ENCODE measurements around the gene TENM4.

DNA sequence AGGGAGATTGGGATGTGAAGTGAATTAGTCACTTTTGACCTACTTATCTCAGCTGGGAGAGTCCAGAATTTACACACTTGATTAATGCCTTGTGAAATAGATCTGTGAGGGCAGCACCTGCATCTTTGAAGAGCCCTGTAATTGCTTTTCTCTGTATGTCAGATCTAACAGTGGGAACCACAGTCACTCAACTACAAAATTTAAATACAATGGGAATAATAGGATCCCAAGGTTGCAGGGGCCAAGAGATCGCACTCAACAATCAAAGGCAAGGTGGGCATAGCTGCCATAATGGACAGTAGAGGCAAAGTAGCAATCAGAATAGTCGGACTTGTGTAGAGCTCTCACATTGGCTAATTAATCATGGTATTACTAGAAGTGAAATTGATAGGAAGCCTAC is 820.7 kb downstream of the TENM4 start:
- TF ChIP-seq ZNF101 (CRISPR knock-in tag; IDR thresholded peaks at IDR 0.05; ENCODE audit: borderline replicate concordance, low read depth) (no peak), ZNF256 (CRISPR knock-in tag; conservative IDR thresholded peaks at IDR 0.05) (no peak), ZNF44 (CRISPR knock-in tag; IDR thresholded peaks at IDR 0.05) (no peak), SIN3A (IDR thresholded peaks at IDR 0.05; ENCODE audit: borderline replicate concordance, low read depth, low read length) (no peak), NR2F1 (CRISPR knock-in tag; IDR thresholded peaks at IDR 0.05) (no peak), SRF (IDR thresholded peaks at IDR 0.05; ENCODE audit: low read depth, low read length) (no peak), CBX5 (CRISPR knock-in tag; IDR thresholded peaks at IDR 0.05; ENCODE audit: borderline replicate concordance) (no peak), ZBTB8A (CRISPR knock-in tag; IDR thresholded peaks at IDR 0.05; ENCODE audit: borderline replicate concordance, low read depth) (no peak)
- TF ChIP-seq, protein P1, sequence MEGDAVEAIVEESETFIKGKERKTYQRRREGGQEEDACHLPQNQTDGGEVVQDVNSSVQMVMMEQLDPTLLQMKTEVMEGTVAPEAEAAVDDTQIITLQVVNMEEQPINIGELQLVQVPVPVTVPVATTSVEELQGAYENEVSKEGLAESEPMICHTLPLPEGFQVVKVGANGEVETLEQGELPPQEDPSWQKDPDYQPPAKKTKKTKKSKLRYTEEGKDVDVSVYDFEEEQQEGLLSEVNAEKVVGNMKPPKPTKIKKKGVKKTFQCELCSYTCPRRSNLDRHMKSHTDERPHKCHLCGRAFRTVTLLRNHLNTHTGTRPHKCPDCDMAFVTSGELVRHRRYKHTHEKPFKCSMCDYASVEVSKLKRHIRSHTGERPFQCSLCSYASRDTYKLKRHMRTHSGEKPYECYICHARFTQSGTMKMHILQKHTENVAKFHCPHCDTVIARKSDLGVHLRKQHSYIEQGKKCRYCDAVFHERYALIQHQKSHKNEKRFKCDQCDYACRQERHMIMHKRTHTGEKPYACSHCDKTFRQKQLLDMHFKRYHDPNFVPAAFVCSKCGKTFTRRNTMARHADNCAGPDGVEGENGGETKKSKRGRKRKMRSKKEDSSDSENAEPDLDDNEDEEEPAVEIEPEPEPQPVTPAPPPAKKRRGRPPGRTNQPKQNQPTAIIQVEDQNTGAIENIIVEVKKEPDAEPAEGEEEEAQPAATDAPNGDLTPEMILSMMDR (CRISPR knock-in tag; IDR thresholded peaks at IDR 0.05) = no peak
- TF ChIP-seq, protein P2, sequence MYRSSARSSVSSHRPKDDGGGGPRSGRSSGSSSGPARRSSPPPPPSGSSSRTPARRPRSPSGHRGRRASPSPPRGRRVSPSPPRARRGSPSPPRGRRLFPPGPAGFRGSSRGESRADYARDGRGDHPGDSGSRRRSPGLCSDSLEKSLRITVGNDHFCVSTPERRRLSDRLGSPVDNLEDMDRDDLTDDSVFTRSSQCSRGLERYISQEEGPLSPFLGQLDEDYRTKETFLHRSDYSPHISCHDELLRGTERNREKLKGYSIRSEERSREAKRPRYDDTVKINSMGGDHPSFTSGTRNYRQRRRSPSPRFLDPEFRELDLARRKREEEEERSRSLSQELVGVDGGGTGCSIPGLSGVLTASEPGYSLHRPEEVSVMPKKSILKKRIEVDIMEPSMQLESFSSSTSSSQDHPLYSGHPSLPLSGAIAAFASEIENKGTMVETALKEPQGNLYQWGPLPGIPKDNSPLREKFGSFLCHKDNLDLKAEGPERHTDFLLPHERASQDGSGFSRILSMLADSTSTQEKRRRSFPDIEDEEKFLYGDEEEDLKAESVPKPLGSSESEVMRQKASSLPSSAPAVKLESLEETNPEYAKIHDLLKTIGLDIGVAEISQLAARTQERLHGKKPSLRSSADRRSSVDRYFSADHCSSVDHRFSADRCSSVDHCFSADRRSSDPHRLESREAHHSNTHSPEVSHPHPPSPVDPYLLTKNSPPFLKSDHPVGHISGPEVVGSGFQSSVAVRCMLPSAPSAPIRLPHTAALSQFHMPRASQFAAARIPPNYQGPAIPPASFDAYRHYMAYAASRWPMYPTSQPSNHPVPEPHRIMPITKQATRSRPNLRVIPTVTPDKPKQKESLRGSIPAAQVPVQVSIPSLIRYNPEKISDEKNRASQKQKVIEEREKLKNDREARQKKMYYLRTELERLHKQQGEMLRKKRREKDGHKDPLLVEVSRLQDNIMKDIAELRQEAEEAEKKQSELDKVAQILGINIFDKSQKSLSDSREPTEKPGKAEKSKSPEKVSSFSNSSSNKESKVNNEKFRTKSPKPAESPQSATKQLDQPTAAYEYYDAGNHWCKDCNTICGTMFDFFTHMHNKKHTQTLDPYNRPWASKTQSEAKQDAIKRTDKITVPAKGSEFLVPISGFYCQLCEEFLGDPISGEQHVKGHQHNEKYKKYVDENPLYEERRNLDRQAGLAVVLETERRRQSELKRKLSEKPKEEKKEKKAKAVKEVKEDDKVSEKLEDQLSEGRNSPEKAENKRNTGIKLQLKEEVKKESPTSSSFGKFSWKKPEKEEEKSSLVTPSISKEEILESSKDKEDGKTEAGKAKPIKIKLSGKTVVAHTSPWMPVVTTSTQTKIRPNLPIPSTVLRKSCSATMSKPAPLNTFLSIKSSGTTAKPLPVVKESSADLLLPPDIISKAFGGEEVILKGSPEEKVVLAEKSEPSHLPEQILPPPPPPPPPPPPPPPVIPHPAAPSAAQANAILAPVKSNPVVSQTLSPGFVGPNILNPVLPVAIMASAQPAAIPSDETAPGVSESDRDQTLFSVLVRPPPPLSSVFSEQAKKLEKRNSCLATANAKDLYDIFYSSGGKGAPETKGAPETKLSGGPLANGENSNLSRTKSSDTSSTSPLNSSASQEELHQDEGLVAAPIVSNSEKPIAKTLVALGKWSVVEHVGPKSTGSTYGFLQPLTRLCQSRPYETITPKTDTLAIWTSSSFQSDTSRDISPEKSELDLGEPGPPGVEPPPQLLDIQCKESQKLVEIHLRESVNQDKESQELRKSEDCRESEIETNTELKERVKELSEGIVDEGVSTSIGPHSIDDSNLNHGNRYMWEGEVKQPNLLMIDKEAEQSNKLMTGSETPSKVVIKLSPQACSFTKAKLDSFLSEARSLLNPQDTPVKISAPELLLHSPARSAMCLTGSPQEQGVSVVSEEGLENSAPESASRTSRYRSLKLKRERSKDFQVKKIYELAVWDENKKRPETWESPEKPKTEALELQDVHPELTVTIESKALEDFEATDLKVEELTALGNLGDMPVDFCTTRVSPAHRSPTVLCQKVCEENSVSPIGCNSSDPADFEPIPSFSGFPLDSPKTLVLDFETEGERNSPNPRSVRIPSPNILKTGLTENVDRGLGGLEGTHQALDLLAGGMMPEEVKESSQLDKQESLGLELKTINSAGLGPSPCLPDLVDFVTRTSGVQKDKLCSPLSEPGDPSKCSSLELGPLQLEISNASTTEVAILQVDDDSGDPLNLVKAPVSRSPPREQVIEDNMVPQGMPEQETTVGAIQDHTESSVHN (CRISPR knock-in tag; IDR thresholded peaks at IDR 0.05) = no peak

All from HepG2 (cell line).